ENCODE results near the gene CST3.

DNA sequence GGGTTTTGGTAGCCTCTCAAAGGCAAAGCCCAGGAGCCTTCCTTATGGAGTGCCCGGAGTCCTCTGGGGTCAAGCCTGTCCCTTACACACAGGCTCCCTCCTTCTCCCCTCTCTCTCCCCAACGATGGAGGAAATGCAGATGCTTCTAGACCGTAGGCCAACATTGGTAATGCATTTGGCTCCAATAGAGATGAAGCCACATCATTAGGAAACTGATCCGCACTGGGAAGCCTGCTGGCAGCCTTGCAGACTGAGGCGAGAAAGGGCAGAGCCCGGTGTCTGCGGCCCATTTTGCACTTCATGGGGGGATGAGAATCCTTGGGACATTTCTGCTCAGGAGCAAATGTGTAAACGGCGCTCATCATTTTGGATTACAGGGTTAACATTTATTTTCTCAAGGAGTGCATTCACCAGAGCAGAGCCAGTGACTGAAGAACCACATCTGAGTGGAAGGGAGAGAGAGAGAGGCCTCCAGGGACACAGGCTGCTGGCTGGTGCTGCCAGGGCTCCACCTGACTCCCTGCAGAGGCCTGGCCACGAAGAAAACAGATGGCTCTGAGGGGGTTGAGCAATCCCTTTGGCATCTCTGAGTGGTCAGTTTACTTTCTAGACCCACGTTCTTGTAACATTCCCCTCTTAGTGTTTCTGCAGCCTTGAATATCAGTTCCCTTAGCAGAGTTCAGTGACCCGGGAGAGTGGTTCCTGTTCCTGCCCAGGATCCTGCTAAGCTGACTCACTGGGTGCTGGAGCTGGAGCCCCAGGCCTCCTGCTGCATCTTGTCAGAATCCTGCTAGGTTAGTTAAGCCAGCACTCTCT is 4.4 kb upstream of the CST3 start:
- TF ChIP-seq, protein P1, sequence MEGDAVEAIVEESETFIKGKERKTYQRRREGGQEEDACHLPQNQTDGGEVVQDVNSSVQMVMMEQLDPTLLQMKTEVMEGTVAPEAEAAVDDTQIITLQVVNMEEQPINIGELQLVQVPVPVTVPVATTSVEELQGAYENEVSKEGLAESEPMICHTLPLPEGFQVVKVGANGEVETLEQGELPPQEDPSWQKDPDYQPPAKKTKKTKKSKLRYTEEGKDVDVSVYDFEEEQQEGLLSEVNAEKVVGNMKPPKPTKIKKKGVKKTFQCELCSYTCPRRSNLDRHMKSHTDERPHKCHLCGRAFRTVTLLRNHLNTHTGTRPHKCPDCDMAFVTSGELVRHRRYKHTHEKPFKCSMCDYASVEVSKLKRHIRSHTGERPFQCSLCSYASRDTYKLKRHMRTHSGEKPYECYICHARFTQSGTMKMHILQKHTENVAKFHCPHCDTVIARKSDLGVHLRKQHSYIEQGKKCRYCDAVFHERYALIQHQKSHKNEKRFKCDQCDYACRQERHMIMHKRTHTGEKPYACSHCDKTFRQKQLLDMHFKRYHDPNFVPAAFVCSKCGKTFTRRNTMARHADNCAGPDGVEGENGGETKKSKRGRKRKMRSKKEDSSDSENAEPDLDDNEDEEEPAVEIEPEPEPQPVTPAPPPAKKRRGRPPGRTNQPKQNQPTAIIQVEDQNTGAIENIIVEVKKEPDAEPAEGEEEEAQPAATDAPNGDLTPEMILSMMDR (IDR thresholded peaks at IDR 0.05) = no peak
- TF ChIP-seq, protein P2, sequence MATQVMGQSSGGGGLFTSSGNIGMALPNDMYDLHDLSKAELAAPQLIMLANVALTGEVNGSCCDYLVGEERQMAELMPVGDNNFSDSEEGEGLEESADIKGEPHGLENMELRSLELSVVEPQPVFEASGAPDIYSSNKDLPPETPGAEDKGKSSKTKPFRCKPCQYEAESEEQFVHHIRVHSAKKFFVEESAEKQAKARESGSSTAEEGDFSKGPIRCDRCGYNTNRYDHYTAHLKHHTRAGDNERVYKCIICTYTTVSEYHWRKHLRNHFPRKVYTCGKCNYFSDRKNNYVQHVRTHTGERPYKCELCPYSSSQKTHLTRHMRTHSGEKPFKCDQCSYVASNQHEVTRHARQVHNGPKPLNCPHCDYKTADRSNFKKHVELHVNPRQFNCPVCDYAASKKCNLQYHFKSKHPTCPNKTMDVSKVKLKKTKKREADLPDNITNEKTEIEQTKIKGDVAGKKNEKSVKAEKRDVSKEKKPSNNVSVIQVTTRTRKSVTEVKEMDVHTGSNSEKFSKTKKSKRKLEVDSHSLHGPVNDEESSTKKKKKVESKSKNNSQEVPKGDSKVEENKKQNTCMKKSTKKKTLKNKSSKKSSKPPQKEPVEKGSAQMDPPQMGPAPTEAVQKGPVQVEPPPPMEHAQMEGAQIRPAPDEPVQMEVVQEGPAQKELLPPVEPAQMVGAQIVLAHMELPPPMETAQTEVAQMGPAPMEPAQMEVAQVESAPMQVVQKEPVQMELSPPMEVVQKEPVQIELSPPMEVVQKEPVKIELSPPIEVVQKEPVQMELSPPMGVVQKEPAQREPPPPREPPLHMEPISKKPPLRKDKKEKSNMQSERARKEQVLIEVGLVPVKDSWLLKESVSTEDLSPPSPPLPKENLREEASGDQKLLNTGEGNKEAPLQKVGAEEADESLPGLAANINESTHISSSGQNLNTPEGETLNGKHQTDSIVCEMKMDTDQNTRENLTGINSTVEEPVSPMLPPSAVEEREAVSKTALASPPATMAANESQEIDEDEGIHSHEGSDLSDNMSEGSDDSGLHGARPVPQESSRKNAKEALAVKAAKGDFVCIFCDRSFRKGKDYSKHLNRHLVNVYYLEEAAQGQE (IDR thresholded peaks at IDR 0.05; ENCODE audit: insufficient read depth in 1 of 2, low read depth in 2 of 2, low read length in 1 of 2) = no peak
- TF ChIP-seq POLR2AphosphoS5 (IDR thresholded peaks at IDR 0.05; ENCODE audit: low read depth, low read length) = no peak
- no peak for TF ChIP-seq SIN3A (IDR thresholded peaks at IDR 0.05; ENCODE audit: borderline replicate concordance, insufficient read depth, low read depth, low read length)
